ENCODE results near the gene PRSS12. TPM values are rescaled to one million over a fixed set of nuclear protein-coding genes. Genes with fewer than 3 reads are reported as not detected.

Gene PRSS12
- total and polyA plus RNA-seq, 2 donors (not counting 1 experiment from before 2014, with no cell fraction given), result not detected

DNA sequence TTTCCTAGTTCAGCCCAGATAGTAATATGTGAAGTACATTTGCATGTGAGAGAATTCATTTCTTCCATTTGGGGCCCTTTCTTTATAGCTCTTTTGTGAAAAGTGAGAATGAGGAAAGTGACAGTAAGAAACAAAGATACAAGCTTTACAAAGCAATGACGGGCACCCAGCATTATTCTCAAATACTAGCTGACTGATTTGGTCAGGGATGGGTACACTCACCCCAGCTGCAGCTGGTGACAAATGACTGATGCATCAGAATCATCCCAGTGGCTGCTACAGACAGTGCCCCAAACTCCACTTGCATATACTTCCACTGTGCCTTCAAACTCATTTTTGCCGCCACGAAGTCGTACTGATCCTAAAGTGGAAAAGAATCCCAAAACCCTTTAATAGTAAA is 14.8 kb downstream of the PRSS12 start:
- Histone ChIP-seq H3K4me3 (ENCODE audit: control extremely low read depth in 1 of 5, extremely low read depth in 1 of 5, insufficient read depth in 1 of 5, low read depth in 2 of 5, low read length in 4 of 5) (no peak overlapping the region), H3K79me2 (ENCODE audit: control insufficient read depth, insufficient read depth, low read length) (no peaks in the 10 kb centered on the region), H3K4me1 (ENCODE audit: control insufficient read depth in 2 of 2, insufficient read depth in 2 of 2, low read length in 2 of 2) (no peaks in the 10 kb centered on the region), H3K36me3 (replicated peaks in 1 of 2; ENCODE audit: control extremely low read depth in 1 of 2, control insufficient read depth in 1 of 2, extremely low read depth in 1 of 2, insufficient read depth in 2 of 2, low read length in 1 of 2) (no peaks in the 10 kb centered on the region), H2AFZ (ENCODE audit: insufficient read depth, low read depth, low read length, poor library complexity, severe bottlenecking) (no peak overlapping the region), H3K9ac (ENCODE audit: low read length) (no peak overlapping the region), H3K27ac (ENCODE audit: low read length in 2 of 2) (no peak overlapping the region), H4K20me1 (ENCODE audit: control insufficient read depth, insufficient read depth, low read length, poor library complexity, severe bottlenecking) (no peaks in the 10 kb centered on the region), H3K9me3 (ENCODE audit: control extremely low read depth in 1 of 3, control insufficient read depth in 2 of 3, insufficient read depth in 1 of 3, low read length in 2 of 3) (no peaks in the 10 kb centered on the region), H3K27me3 (replicated peaks in 1 of 4; ENCODE audit: control extremely low read depth in 1 of 4, control insufficient read depth in 3 of 4, insufficient read depth in 4 of 4, low read length in 3 of 4) (no peaks in the 10 kb centered on the region), H3K4me2 (replicated peaks; ENCODE audit: low read depth, low read length, poor library complexity, severe bottlenecking) (no peak overlapping the region)
- H3K27ac Mint-ChIP-seq, result no peak overlapping the region
- WGBS (ENCODE audit: insufficient coverage), result 85% methylated on average over 1 of the region's 4 CpGs
- no peaks in the 10 kb centered on the region for H3K9me3 Mint-ChIP-seq (ENCODE audit: insufficient read depth)
- no peak for DNase-seq
- no peaks in the 10 kb centered on the region for H3K4me1 Mint-ChIP-seq
- peaks cover 5% of the 10 kb centered on the region for H3K27me3 Mint-ChIP-seq
- no peak for TF ChIP-seq EZH2 (IDR thresholded peaks at IDR 0.05; ENCODE audit: borderline replicate concordance, insufficient read depth, low read depth, low read length, poor library complexity, severe bottlenecking)
- TF ChIP-seq, protein P1, sequence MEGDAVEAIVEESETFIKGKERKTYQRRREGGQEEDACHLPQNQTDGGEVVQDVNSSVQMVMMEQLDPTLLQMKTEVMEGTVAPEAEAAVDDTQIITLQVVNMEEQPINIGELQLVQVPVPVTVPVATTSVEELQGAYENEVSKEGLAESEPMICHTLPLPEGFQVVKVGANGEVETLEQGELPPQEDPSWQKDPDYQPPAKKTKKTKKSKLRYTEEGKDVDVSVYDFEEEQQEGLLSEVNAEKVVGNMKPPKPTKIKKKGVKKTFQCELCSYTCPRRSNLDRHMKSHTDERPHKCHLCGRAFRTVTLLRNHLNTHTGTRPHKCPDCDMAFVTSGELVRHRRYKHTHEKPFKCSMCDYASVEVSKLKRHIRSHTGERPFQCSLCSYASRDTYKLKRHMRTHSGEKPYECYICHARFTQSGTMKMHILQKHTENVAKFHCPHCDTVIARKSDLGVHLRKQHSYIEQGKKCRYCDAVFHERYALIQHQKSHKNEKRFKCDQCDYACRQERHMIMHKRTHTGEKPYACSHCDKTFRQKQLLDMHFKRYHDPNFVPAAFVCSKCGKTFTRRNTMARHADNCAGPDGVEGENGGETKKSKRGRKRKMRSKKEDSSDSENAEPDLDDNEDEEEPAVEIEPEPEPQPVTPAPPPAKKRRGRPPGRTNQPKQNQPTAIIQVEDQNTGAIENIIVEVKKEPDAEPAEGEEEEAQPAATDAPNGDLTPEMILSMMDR (IDR thresholded peaks at IDR 0.05), result no peak
- POLR2A ChIA-PET, result no interaction called here
- ATAC-seq (ENCODE audit: low read depth), result no peak
- CTCF ChIA-PET, result no interaction called here
- intact Hi-C loops (cut with micrococcal nuclease), result no loop called here
- H3K4me3 Mint-ChIP-seq, result no peak overlapping the region

- no peaks in the 10 kb centered on the region for H3K4me1 Mint-ChIP-seq
- Histone ChIP-seq H2AFZ (ENCODE audit: insufficient read depth, low read depth, low read length, poor library complexity, severe bottlenecking) (no peak overlapping the region), H4K20me1 (ENCODE audit: control insufficient read depth, insufficient read depth, low read length, poor library complexity, severe bottlenecking) (no peaks in the 10 kb centered on the region), H3K9ac (ENCODE audit: low read length) (no peak overlapping the region), H3K4me2 (replicated peaks; ENCODE audit: low read depth, low read length, poor library complexity, severe bottlenecking) (no peak overlapping the region), H3K27me3 (replicated peaks in 1 of 4; ENCODE audit: control extremely low read depth in 1 of 4, control insufficient read depth in 3 of 4, insufficient read depth in 4 of 4, low read length in 3 of 4) (no peaks in the 10 kb centered on the region), H3K79me2 (ENCODE audit: control insufficient read depth, insufficient read depth, low read length) (no peaks in the 10 kb centered on the region), H3K9me3 (ENCODE audit: control extremely low read depth in 1 of 3, control insufficient read depth in 2 of 3, insufficient read depth in 1 of 3, low read length in 2 of 3) (no peaks in the 10 kb centered on the region), H3K4me3 (ENCODE audit: control extremely low read depth in 1 of 5, extremely low read depth in 1 of 5, insufficient read depth in 1 of 5, low read depth in 2 of 5, low read length in 4 of 5) (no peak overlapping the region), H3K36me3 (replicated peaks in 1 of 2; ENCODE audit: control extremely low read depth in 1 of 2, control insufficient read depth in 1 of 2, extremely low read depth in 1 of 2, insufficient read depth in 2 of 2, low read length in 1 of 2) (no peaks in the 10 kb centered on the region), H3K4me1 (ENCODE audit: control insufficient read depth in 2 of 2, insufficient read depth in 2 of 2, low read length in 2 of 2) (no peaks in the 10 kb centered on the region), H3K27ac (ENCODE audit: low read length in 2 of 2) (no peak overlapping the region)
- H3K27me3 Mint-ChIP-seq, result peaks cover 8% of the 10 kb centered on the region
- no peaks in the 10 kb centered on the region for H3K9me3 Mint-ChIP-seq (ENCODE audit: insufficient read depth)
- ATAC-seq (ENCODE audit: low read depth) (no peak), DNase-seq (no peak)
- no peak overlapping the region for H3K4me3 Mint-ChIP-seq
- no peak for TF ChIP-seq EZH2 (IDR thresholded peaks at IDR 0.05; ENCODE audit: borderline replicate concordance, insufficient read depth, low read depth, low read length, poor library complexity, severe bottlenecking)
- TF ChIP-seq, protein P1 (IDR thresholded peaks at IDR 0.05), result no peak
- ChIA-PET CTCF (no interaction called here), POLR2A (no interaction called here)
- intact Hi-C loops (cut with micrococcal nuclease), result no loop called here
- no peak overlapping the region for H3K27ac Mint-ChIP-seq
- 82% methylated on average over 1 of the region's 4 CpGs for WGBS (ENCODE audit: insufficient coverage)
These were observed 17.0 kb downstream of the PRSS12 start for GRCh38 chr4:118335774-118336173.
